ENCODE results near the gene MATN4.
A peak's percentile ranks its signal among the peaks of the same experiment; 100 is the strongest.

MATN4 gene

DNA sequence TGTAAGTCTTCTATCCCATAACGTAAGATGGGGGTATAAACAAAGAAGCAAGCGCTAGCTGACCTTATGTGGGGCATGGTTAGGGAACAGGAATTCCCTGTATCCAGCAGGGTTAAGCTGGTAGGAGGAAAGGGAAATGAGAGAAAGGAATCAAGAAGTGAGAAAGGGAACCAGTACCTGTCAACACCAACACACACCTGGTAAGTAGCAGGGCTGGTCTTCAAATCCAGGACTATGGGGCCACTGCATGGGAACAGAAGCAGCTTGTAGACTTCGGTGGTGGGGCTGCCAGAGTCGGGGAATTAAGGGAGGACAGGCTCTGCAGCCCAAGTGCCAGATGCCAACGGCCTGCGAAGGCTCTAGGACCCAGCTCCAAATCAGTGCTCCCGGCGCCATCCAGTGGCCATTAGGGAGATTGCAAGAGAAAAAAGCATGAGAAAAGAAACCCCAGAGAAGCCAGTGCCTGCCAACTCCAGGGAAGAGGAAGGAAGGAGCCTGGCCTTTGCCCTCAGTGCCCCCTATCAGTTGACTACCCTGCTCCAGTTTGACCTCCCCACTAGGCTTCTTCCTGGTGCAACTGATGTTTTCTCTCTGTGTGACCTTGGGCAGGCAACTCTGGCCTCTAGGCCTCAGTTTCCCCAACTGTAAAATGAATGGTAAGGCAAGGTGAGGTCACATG, 17.3 kb downstream of the MATN4 start:
- Mint-ChIP-seq H3K27ac (no peak overlapping the region), H3K27me3 (peaks cover 63% of the 10 kb centered on the region)

GRCh38 chr20:45289942-45290676, 18.0 kb downstream of the MATN4 start:
- ATAC-seq, result no peak
- no peak for DNase-seq

More for the DNA sequence above, 17.3 kb downstream of the MATN4 start:
- ATAC-seq, result peak; percentile 55
- H3K4me1 Mint-ChIP-seq, result peaks cover 24% of the 10 kb centered on the region
- H3K4me3 Mint-ChIP-seq, result no peak overlapping the region
- no peaks in the 10 kb centered on the region for H3K9me3 Mint-ChIP-seq
- peak; percentile 71 to 78 for DNase-seq

DNA sequence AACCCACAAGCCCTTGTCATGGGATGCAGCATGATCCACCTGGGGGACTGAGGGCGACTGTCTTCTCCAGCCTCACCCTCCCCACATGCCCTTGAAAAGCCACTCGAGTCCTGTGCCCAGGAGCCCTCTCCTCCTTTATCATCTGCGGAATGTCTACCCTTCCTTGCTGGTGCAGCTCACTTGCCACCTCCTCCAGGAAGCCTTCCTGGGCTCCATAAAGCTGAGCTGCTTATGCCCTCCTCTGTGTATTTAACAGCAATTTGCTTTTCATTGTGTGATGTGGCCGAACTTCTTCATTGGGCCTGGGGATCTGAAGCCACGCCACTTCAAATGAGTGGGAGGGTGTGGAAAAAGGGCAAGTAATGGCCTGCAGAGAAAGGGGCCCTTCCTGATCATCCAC, 19.2 kb downstream of the MATN4 start:
- Mint-ChIP-seq H3K9me3 (no peaks in the 10 kb centered on the region), H3K4me3 (no peak overlapping the region), H3K27me3 (peaks cover 51% of the 10 kb centered on the region), H3K4me1 (peaks cover 21% of the 10 kb centered on the region), H3K27ac (no peak overlapping the region)
- DNase-seq (no peak), ATAC-seq (no peak)

More at GRCh38 chr20:45289942-45290676, 18.0 kb downstream of the MATN4 start:
- no peaks in the 10 kb centered on the region for H3K9me3 Mint-ChIP-seq
- no peak overlapping the region for H3K27ac Mint-ChIP-seq
- peaks cover 24% of the 10 kb centered on the region for H3K4me1 Mint-ChIP-seq
- H3K4me3 Mint-ChIP-seq, result no peak overlapping the region
- peaks cover 59% of the 10 kb centered on the region for H3K27me3 Mint-ChIP-seq

DNA sequence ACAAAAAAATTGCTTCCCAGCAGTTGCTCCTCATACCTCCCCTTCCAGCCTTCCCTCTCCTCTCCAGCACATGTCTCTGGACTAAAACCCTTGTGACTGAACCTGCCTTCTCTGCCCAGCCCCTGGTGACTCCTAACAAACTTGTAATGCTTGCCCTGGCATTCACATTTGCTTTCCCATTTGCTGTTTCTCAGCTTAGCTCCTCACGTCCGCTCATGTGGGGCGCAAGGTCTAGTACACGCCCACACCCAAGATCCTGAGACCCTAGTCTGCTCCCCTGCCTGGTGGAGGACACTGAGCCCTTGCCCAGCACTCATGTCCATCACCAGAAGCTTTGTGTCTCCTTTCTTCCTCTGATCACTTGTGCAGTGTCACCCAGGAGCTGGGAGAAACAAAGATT, 19.7 kb downstream of the MATN4 start:
- no peak overlapping the region for H3K4me3 Mint-ChIP-seq
- no peak for DNase-seq
- ATAC-seq, result no peak
- no peaks in the 10 kb centered on the region for H3K9me3 Mint-ChIP-seq
- H3K4me1 Mint-ChIP-seq, result peaks cover 17% of the 10 kb centered on the region
- H3K27ac Mint-ChIP-seq, result peak overlapping the region in 1 of 2 donors; percentile 21
- peaks cover 49% of the 10 kb centered on the region for H3K27me3 Mint-ChIP-seq

DNA sequence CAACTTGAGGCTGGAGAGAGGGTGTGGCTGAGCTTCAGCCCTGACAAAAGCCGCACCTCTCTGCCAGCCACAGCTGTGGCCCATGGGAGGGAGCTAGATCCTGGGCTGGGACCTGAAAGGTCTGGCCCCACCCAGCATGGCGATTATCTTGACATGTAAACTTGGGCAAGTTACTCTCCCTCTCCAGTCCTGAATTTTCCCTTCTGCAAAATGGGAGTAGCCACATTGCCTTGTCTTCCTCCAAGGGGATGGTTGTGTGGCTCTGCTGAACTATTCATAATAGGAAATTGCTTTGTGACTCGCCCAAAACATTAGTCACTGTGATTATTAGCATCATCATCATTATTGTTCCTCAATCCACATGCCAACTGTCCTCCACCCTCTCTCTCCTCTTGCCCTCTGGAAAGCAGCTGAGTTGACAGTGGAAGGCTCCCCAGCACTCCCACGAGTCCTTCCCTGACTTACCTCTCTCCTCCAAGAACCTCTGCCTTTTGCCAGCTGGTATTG, 24.5 kb downstream of the MATN4 start:
- Mint-ChIP-seq H3K4me3 (no peak overlapping the region), H3K4me1 (no peaks in the 10 kb centered on the region), H3K9me3 (no peaks in the 10 kb centered on the region), H3K27me3 (peaks cover 37% of the 10 kb centered on the region), H3K27ac (no peak overlapping the region)
- DNase-seq, result no peak
- no peak for ATAC-seq

GRCh38 chr20:45282700-45283550, 25.2 kb downstream of the MATN4 start:
- Mint-ChIP-seq H3K9me3 (no peaks in the 10 kb centered on the region), H3K27ac (no peak overlapping the region), H3K27me3 (peaks cover 36% of the 10 kb centered on the region), H3K4me1 (no peaks in the 10 kb centered on the region), H3K4me3 (no peak overlapping the region)
- DNase-seq (no peak), ATAC-seq (no peak)

DNA sequence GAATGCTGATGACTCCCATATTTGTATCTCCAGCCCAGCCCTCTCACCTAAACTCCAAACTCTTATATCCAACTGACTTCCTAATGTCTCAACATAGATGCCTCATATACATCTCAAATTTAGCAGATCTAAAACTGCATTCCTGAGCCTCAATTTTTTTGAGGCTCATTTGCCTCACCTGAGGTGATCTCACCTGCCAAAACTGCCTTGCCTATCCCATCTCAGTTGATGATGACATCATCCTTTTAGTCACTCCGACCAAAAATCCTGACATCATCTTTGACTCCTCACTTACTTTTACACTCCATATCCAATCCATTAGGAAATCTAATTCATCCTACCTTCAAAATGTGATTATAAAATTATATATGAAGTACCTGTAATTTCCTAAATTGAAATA, 28.1 kb downstream of the MATN4 start:
- Mint-ChIP-seq H3K4me3 (no peak overlapping the region), H3K27me3 (peaks cover 40% of the 10 kb centered on the region), H3K27ac (no peak overlapping the region), H3K4me1 (no peaks in the 10 kb centered on the region), H3K9me3 (no peaks in the 10 kb centered on the region)
- DNase-seq (no peak), ATAC-seq (no peak)

DNA sequence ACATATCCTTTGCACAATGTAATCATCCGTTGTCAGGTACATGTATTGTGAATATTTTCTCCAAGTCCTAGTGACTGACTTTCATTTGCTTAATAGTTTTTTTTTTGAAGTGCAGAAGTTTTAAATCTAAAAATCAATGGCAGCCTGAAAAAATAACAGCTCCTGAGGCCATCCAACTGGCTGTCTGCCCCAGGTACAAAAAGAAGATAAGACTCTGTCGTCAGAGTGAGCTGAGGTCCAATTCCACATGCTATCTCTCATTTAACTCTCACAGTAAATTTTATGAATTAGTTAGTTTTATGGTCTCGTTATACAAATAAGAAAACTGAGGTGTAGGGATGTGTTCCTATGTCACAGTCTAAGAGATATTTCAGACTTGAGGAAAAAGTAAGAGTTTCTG, 32.8 kb downstream of the MATN4 start:
- Mint-ChIP-seq H3K27ac (no peak overlapping the region), H3K4me3 (no peak overlapping the region), H3K27me3 (peaks cover 58% of the 10 kb centered on the region), H3K4me1 (no peaks in the 10 kb centered on the region), H3K9me3 (no peaks in the 10 kb centered on the region)
- no peak for DNase-seq
- no peak for ATAC-seq

- ATAC-seq (no peak), DNase-seq (no peak)
- no peaks in the 10 kb centered on the region for H3K4me1 Mint-ChIP-seq
- peaks cover 55% of the 10 kb centered on the region for H3K27me3 Mint-ChIP-seq
- no peak overlapping the region for H3K27ac Mint-ChIP-seq
- no peak overlapping the region for H3K4me3 Mint-ChIP-seq
- H3K9me3 Mint-ChIP-seq, result no peaks in the 10 kb centered on the region
Observed at GRCh38 chr20:45269754-45270270, 38.3 kb downstream of the MATN4 start.

- Mint-ChIP-seq H3K27ac (no peak overlapping the region), H3K4me3 (no peak overlapping the region), H3K9me3 (no peaks in the 10 kb centered on the region), H3K27me3 (peaks cover 62% of the 10 kb centered on the region), H3K4me1 (no peaks in the 10 kb centered on the region)
- DNase-seq (no peak), ATAC-seq (no peak)
Observed at GRCh38 chr20:45269056-45269455, 39.0 kb downstream of the MATN4 start.

DNA sequence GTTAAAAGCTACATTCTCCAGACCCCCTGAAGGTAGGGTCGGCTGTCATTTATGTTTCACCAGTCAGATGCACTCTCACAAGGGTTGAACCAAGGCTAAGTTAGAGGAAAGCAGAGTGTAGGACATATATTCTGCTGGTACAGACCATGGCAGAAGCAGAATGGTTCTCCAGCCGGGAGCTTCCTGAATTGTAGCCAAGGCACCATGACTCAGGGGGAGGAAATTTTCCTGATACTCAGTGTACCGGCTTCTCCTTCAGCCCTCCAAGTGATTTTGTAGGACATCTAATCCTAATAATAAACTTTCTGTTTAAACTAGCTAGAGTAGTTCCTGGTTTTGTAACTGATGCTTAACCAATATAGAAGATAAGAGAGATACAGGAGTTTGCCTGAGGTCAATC, 39.6 kb downstream of the MATN4 start:
- H3K4me3 Mint-ChIP-seq, result no peak overlapping the region
- H3K9me3 Mint-ChIP-seq, result no peaks in the 10 kb centered on the region
- no peak overlapping the region for H3K27ac Mint-ChIP-seq
- H3K4me1 Mint-ChIP-seq, result no peaks in the 10 kb centered on the region
- ATAC-seq (no peak), DNase-seq (no peak)
- peaks cover 67% of the 10 kb centered on the region for H3K27me3 Mint-ChIP-seq

GRCh38 chr20:45266977-45267376, 41.1 kb downstream of the MATN4 start:
- H3K9me3 Mint-ChIP-seq, result no peaks in the 10 kb centered on the region
- peaks cover 51% of the 10 kb centered on the region for H3K27me3 Mint-ChIP-seq
- ATAC-seq (no peak), DNase-seq (no peak)
- no peak overlapping the region for H3K4me3 Mint-ChIP-seq
- H3K27ac Mint-ChIP-seq, result no peak overlapping the region
- no peaks in the 10 kb centered on the region for H3K4me1 Mint-ChIP-seq

GRCh38 chr20:45263556-45264266, 44.4 kb downstream of the MATN4 start:
- DNase-seq (no peak), ATAC-seq (no peak)
- Mint-ChIP-seq H3K4me1 (no peaks in the 10 kb centered on the region), H3K4me3 (no peak overlapping the region), H3K27ac (no peak overlapping the region), H3K9me3 (no peaks in the 10 kb centered on the region), H3K27me3 (peaks cover 22% of the 10 kb centered on the region)

DNA sequence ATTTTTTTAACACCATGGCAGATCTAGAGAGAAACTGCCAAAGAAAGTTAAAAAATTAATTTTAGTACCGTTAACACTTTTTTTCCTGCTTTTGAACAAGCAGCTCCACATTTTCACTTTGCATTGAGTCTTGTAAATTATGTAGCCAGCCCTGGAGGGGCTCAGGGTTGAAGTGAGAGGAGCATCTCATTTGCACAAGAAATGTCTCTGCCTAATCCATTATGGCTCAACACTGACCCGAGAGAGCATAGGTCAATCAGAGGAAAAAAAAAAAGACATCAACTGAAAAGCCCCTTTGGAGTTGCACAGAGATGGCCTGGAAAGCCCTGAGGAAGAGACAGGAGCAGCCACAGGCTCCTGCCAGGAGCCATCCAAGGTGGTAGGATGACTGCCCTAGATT, 49.4 kb downstream of the MATN4 start:
- Mint-ChIP-seq H3K4me1 (no peaks in the 10 kb centered on the region), H3K27ac (no peak overlapping the region), H3K9me3 (no peaks in the 10 kb centered on the region), H3K27me3 (peaks cover 2% of the 10 kb centered on the region), H3K4me3 (no peak overlapping the region)
- ATAC-seq (no peak), DNase-seq (no peak)

DNA sequence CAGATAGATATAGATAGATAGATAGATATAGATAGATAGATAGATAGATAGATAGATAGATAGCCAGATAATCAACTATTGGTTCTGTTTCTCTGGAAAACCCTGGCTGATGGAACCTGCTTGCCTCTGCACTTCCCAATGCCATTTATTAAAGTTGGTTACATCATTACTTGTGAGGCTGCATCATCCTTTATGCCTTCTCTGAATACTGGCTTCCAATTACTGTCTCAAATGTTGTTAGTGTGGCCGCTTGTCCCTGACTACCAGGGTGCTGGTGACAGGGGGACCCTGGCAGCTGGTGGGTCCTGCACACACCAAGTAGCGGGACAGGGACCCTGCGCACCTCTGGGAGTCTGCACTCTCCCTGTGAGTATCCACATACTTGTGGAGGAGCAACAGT, 49.8 kb downstream of the MATN4 start:
- no peak for ATAC-seq
- Mint-ChIP-seq H3K9me3 (no peaks in the 10 kb centered on the region), H3K27me3 (peaks cover 5% of the 10 kb centered on the region), H3K4me3 (no peak overlapping the region), H3K27ac (no peak overlapping the region), H3K4me1 (no peaks in the 10 kb centered on the region)
- no peak for DNase-seq
